Measurements from ENCODE around the gene PHACTR3. TPM values are rescaled to one million over a fixed set of nuclear protein-coding genes. Genes with fewer than 3 reads are reported as not detected.

Gene PHACTR3
- total RNA-seq, 1 donor from 2014 or later = 0.14 TPM

- FAIRE-seq = no peak
- Mint-ChIP-seq H3K9me3 (ENCODE audit: unreplicated experiment) (no peaks in the 10 kb centered on the region), H3K4me3 (ENCODE audit: unreplicated experiment) (no peak overlapping the region), H3K27me3 (ENCODE audit: low read depth, unreplicated experiment) (peaks cover 41% of the 10 kb centered on the region), H3K36me3 (ENCODE audit: low read depth, unreplicated experiment) (no peaks in the 10 kb centered on the region), H3K27ac (ENCODE audit: unreplicated experiment) (no peak overlapping the region), H3K4me1 (ENCODE audit: low read depth, unreplicated experiment) (no peaks in the 10 kb centered on the region)
- Histone ChIP-seq H4K20me1 (ENCODE audit: insufficient read depth, low read length) (no peaks in the 10 kb centered on the region), H3K9me3 (ENCODE audit: insufficient read depth, low read depth, low read length) (no peaks in the 10 kb centered on the region), H2AFZ (ENCODE audit: low read depth, low read length) (no peak overlapping the region), H3K4me3 (ENCODE audit: insufficient read depth, low read depth, low read length) (no peak overlapping the region), H3K4me2 (ENCODE audit: low read length) (no peak overlapping the region), H3K9ac (ENCODE audit: low read length) (no peak overlapping the region), H3K79me2 (ENCODE audit: insufficient read depth, low read length) (no peaks in the 10 kb centered on the region), H3K27me3 (ENCODE audit: insufficient read depth, low read length) (no peaks in the 10 kb centered on the region), H3K4me1 (ENCODE audit: insufficient read depth, low read length) (no peaks in the 10 kb centered on the region), H3K27ac (ENCODE audit: low read depth, low read length) (no peak overlapping the region), H3K36me3 (ENCODE audit: insufficient read depth, low read length) (no peaks in the 10 kb centered on the region)
- DNase-seq (ENCODE audit: low read depth) = no peak
- no peak for TF ChIP-seq EZH2 (IDR thresholded peaks at IDR 0.05; ENCODE audit: insufficient read depth, low read length)
- TF ChIP-seq, protein P1, sequence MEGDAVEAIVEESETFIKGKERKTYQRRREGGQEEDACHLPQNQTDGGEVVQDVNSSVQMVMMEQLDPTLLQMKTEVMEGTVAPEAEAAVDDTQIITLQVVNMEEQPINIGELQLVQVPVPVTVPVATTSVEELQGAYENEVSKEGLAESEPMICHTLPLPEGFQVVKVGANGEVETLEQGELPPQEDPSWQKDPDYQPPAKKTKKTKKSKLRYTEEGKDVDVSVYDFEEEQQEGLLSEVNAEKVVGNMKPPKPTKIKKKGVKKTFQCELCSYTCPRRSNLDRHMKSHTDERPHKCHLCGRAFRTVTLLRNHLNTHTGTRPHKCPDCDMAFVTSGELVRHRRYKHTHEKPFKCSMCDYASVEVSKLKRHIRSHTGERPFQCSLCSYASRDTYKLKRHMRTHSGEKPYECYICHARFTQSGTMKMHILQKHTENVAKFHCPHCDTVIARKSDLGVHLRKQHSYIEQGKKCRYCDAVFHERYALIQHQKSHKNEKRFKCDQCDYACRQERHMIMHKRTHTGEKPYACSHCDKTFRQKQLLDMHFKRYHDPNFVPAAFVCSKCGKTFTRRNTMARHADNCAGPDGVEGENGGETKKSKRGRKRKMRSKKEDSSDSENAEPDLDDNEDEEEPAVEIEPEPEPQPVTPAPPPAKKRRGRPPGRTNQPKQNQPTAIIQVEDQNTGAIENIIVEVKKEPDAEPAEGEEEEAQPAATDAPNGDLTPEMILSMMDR (IDR thresholded peaks at IDR 0.05; ENCODE audit: insufficient read depth, low read depth, low read length) = no peak
Measured at GRCh38 chr20:59640267-59640666, 35.9 kb downstream of the PHACTR3 start.

GRCh38 chr20:59643615-59644061, 39.3 kb downstream of the PHACTR3 start:
- H4K20me1 ChIP-seq (ENCODE audit: insufficient read depth, low read length) = no peaks in the 10 kb centered on the region
- DNase-seq (ENCODE audit: low read depth) (no peak), FAIRE-seq (no peak)
- Mint-ChIP-seq H3K4me3 (ENCODE audit: unreplicated experiment) (no peak overlapping the region), H3K4me1 (ENCODE audit: low read depth, unreplicated experiment) (no peaks in the 10 kb centered on the region), H3K9me3 (ENCODE audit: unreplicated experiment) (peaks cover 12% of the 10 kb centered on the region), H3K36me3 (ENCODE audit: low read depth, unreplicated experiment) (no peaks in the 10 kb centered on the region), H3K27me3 (ENCODE audit: low read depth, unreplicated experiment) (peaks cover 32% of the 10 kb centered on the region), H3K27ac (ENCODE audit: unreplicated experiment) (no peak overlapping the region)
- no peak overlapping the region for H3K27ac ChIP-seq (ENCODE audit: low read depth, low read length)
- H3K36me3 ChIP-seq (ENCODE audit: insufficient read depth, low read length) = no peaks in the 10 kb centered on the region
- H3K79me2 ChIP-seq (ENCODE audit: insufficient read depth, low read length) = no peaks in the 10 kb centered on the region
- H3K9ac ChIP-seq (ENCODE audit: low read length) = no peak overlapping the region
- peaks cover 3% of the 10 kb centered on the region for H3K9me3 ChIP-seq (ENCODE audit: insufficient read depth, low read depth, low read length)
- H3K4me3 ChIP-seq (ENCODE audit: insufficient read depth, low read depth, low read length) = no peak overlapping the region
- H3K4me2 ChIP-seq (ENCODE audit: low read length) = no peak overlapping the region
- no peak overlapping the region for H2AFZ ChIP-seq (ENCODE audit: low read depth, low read length)
- H3K4me1 ChIP-seq (ENCODE audit: insufficient read depth, low read length) = no peaks in the 10 kb centered on the region
- no peak for TF ChIP-seq EZH2 (IDR thresholded peaks at IDR 0.05; ENCODE audit: insufficient read depth, low read length)
- TF ChIP-seq, protein P1 (IDR thresholded peaks at IDR 0.05; ENCODE audit: insufficient read depth, low read depth, low read length) = no peak
- no peaks in the 10 kb centered on the region for H3K27me3 ChIP-seq (ENCODE audit: insufficient read depth, low read length)

DNA sequence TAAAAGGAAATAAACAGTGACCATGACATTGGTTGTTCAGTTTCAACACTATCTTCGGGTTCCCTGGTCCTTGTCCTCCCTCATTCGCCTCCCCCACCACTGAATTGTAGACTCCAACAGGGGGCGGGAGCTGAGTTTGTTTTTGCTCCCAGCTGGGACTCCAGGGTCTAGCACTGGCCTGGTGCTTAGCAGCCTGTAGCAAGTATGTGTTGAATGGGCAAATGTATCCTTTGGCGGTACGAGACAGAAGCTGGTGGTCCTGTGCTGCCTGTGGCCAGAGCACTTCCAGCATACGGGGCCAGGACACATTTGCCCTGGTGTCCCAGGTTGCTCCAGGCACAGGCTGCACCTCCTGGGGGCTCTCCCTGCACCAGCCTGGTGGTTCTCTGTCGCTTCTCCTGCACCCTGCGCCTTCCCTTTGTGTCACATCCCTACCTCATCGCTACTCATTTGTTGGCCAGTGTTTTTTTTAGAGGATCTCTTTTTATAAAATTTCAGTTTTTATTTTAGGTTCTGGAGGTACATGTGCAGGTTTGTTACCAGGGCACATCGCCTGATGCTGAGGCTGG, 40.1 kb downstream of the PHACTR3 start:
- no peak overlapping the region for H3K4me2 ChIP-seq (ENCODE audit: low read length)
- H3K4me1 ChIP-seq (ENCODE audit: insufficient read depth, low read length) = no peaks in the 10 kb centered on the region
- peaks cover 12% of the 10 kb centered on the region for H3K9me3 Mint-ChIP-seq (ENCODE audit: unreplicated experiment)
- H3K27me3 Mint-ChIP-seq (ENCODE audit: low read depth, unreplicated experiment) = peaks cover 31% of the 10 kb centered on the region
- peaks cover 3% of the 10 kb centered on the region for H3K9me3 ChIP-seq (ENCODE audit: insufficient read depth, low read depth, low read length)
- no peak for FAIRE-seq
- H3K36me3 Mint-ChIP-seq (ENCODE audit: low read depth, unreplicated experiment) = no peaks in the 10 kb centered on the region
- no peaks in the 10 kb centered on the region for H3K4me1 Mint-ChIP-seq (ENCODE audit: low read depth, unreplicated experiment)
- no peaks in the 10 kb centered on the region for H3K27me3 ChIP-seq (ENCODE audit: insufficient read depth, low read length)
- H3K36me3 ChIP-seq (ENCODE audit: insufficient read depth, low read length) = no peaks in the 10 kb centered on the region
- no peak overlapping the region for H3K4me3 Mint-ChIP-seq (ENCODE audit: unreplicated experiment)
- H3K79me2 ChIP-seq (ENCODE audit: insufficient read depth, low read length) = no peaks in the 10 kb centered on the region
- no peak overlapping the region for H3K27ac ChIP-seq (ENCODE audit: low read depth, low read length)
- TF ChIP-seq, protein P1 (IDR thresholded peaks at IDR 0.05; ENCODE audit: insufficient read depth, low read depth, low read length) = no peak
- no peak for TF ChIP-seq EZH2 (IDR thresholded peaks at IDR 0.05; ENCODE audit: insufficient read depth, low read length)
- no peaks in the 10 kb centered on the region for H4K20me1 ChIP-seq (ENCODE audit: insufficient read depth, low read length)
- H2AFZ ChIP-seq (ENCODE audit: low read depth, low read length) = no peak overlapping the region
- no peak overlapping the region for H3K9ac ChIP-seq (ENCODE audit: low read length)
- no peak overlapping the region for H3K4me3 ChIP-seq (ENCODE audit: insufficient read depth, low read depth, low read length)
- DNase-seq (ENCODE audit: low read depth) = no peak
- H3K27ac Mint-ChIP-seq (ENCODE audit: unreplicated experiment) = no peak overlapping the region

Data from astrocyte (in vitro differentiated cells and primary cell).